K562 (cell line): Measurements from ENCODE around the gene DPH5. TPM values are rescaled to one million over a fixed set of nuclear protein-coding genes. Genes with fewer than 3 reads are reported as not detected.

Experiments
- ATAC-seq: fragments of 200-7000 bp; cut with Tn5 transposase; 3 replicates; pipeline ENCODE4 v1.9.1; 2020; ENCODE audit warnings: moderate library complexity
- BruUV-seq: library from RNA; stranded (reverse); fragments of 400-500 nt; replicated peaks from 2 replicates; lab custom pipeline; 2021; lab: Mats Ljungman, UMichigan
- CTCF ChIA-PET: fragments of 300-600 bp; formaldehyde crosslinking; extraction: SDS; loops from one replicate; lab custom pipeline; 2021; ENCODE audit warnings: low intra/inter-chr PET ratio; lab: Yijun Ruan, JAX
- POLR2A ChIA-PET: fragments of 300-600, 350-650 bp; sonication (Branson Sonifier 250); formaldehyde crosslinking; extraction: SDS; loops from one replicate; lab custom pipeline; 2021; ENCODE audit warnings: antibody characterized with exemption, inconsistent platforms; lab: Yijun Ruan, JAX
- DNase-seq, 4 experiments: peaks; one replicate each; pipeline versions ENCODE4 v3.0.0 to v3.0.0-alpha.2; 2011 to 2018; ENCODE audit warnings: low spot score in 3 of 4, mixed read lengths in 3 of 4; ENCODE audit errors: extremely low read depth in 1 of 4
- FAIRE-seq: peaks from 2 replicates; lab custom pipeline; 2011; peaks lifted over from hg19 to GRCh38; lab: Jason Lieb, UNC
- H2AFZ ChIP-seq: 2 replicates; pipeline ENCODE4 v1.6.0; 2011; ENCODE audit warnings: low read depth, low read length, control low read depth, inconsistent platforms
- H3K27ac ChIP-seq: fragments of 200-600 bp; 3 replicates; pipeline ENCODE4 v1.8.0; 2011; ENCODE audit warnings: low read depth, mild to moderate bottlenecking, control low read depth, inconsistent platforms, low read length, moderate library complexity, mixed read lengths; ENCODE audit errors: extremely low read depth
- H3K27me3 ChIP-seq, 2 experiments: fragments of 300-600 bp in 1 of 2; 2 replicates in 1 of 2; 3 replicates in 1 of 2; pipeline versions ENCODE4 v1.6.0 to v1.8.0; 2011; ENCODE audit warnings: inconsistent platforms in 2 of 2, low read length in 2 of 2, mild to moderate bottlenecking in 1 of 2, mixed read lengths in 1 of 2, moderate library complexity in 1 of 2; ENCODE audit not compliant: control insufficient read depth in 2 of 2, insufficient read depth in 2 of 2
- H3K36me3 ChIP-seq: fragments of 300-600 bp; 3 replicates; pipeline ENCODE4 v1.8.0; 2011; ENCODE audit warnings: mild to moderate bottlenecking, low read length, inconsistent platforms; ENCODE audit not compliant: control insufficient read depth, insufficient read depth
- H3K4me1 ChIP-seq, 2 experiments: fragments of 200-600 bp in 1 of 2; replicated peaks in 1 of 2; 2 replicates in 1 of 2; 3 replicates in 1 of 2; pipeline versions ENCODE4 v1.5.1 to v1.8.0; 2011; ENCODE audit warnings: inconsistent platforms in 2 of 2, low read length in 2 of 2, mild to moderate bottlenecking in 1 of 2, mixed read lengths in 1 of 2, moderate library complexity in 1 of 2; ENCODE audit not compliant: control insufficient read depth in 2 of 2, insufficient read depth in 2 of 2
- H3K4me2 ChIP-seq: 2 replicates; pipeline ENCODE4 v1.6.1; 2011; ENCODE audit warnings: low read length, control low read depth, inconsistent platforms, mixed read lengths; ENCODE audit not compliant: insufficient read depth
- H3K4me3 ChIP-seq: fragments of 200-600 bp; sonication (generic), shearing (Covaris generic); 2 replicates; pipeline ENCODE4 v1.5.1; 2016; ENCODE audit warnings: control low read depth, inconsistent platforms
- H3K79me2 ChIP-seq: fragments of 200-600 bp; 3 replicates; pipeline ENCODE4 v1.8.0; 2011; ENCODE audit warnings: low read length, inconsistent platforms; ENCODE audit not compliant: control insufficient read depth, insufficient read depth
- H3K9ac ChIP-seq, 2 experiments: 2 replicates each; pipeline versions ENCODE4 v1.6.0 to v1.6.1; 2011; ENCODE audit warnings: low read depth in 2 of 2, low read length in 2 of 2, control low read depth in 1 of 2, inconsistent platforms in 1 of 2, mild to moderate bottlenecking in 1 of 2, mixed read lengths in 1 of 2; ENCODE audit not compliant: insufficient read depth in 1 of 2
- H3K9me1 ChIP-seq: one replicate; pipeline ENCODE4 v1.6.0; 2011; ENCODE audit warnings: inconsistent platforms, mild to moderate bottlenecking, low read length, moderate library complexity; ENCODE audit not compliant: control insufficient read depth, insufficient read depth
- H3K9me3 ChIP-seq: replicated peaks from 2 replicates; pipeline ENCODE4 v1.5.1; 2011; ENCODE audit warnings: low read depth, low read length, inconsistent platforms; ENCODE audit not compliant: control insufficient read depth, insufficient read depth
- H4K20me1 ChIP-seq: replicated peaks from 2 replicates; pipeline ENCODE4 v1.6.1; 2011; ENCODE audit warnings: low read length, inconsistent platforms, mixed read lengths; ENCODE audit not compliant: control insufficient read depth, insufficient read depth
- BCL6 ChIP-seq: fragments of 250-450 bp; sonication (Bioruptor Pico); IDR thresholded peaks from 2 replicates; pipeline ENCODE4 v1.4.0; 2020
- BRF2 ChIP-seq: IDR thresholded peaks from 3 replicates; pipeline ENCODE4 v1.6.1; 2011; ENCODE audit warnings: borderline replicate concordance, mild to moderate bottlenecking; ENCODE audit not compliant: insufficient read length, insufficient read depth
- MCM7 ChIP-seq, 2 experiments: fragments of 450-650 bp; IDR thresholded peaks; 2 replicates each; pipeline ENCODE4 v1.6.1; 2016 to 2018
- ZNF263 ChIP-seq: sonication (generic); formaldehyde crosslinking; IDR thresholded peaks from 2 replicates; pipeline ENCODE4 v1.8.0; 2022; ENCODE audit warnings: mild to moderate bottlenecking, missing genetic modification reagents, borderline replicate concordance
- ZNF609 ChIP-seq: sonication (generic); formaldehyde crosslinking; IDR thresholded peaks from 2 replicates; pipeline ENCODE4 v1.8.1; 2023; ENCODE audit warnings: missing genetic modification reagents, mild to moderate bottlenecking, borderline replicate concordance
- ZSCAN32 ChIP-seq: fragments of 450-650 bp; formaldehyde crosslinking; IDR thresholded peaks from 2 replicates; pipeline ENCODE4 v1.4.0; 2020; ENCODE audit warnings: mild to moderate bottlenecking, moderate library complexity
- WGBS: fragments of 100-300 bp; shearing (Covaris generic); methylation state at CpG from one replicate; pipeline ENCODE4 v1.1.6; 2016; ENCODE audit warnings: low coverage, mixed read lengths; ENCODE audit not compliant: insufficient coverage; ENCODE audit errors: missing lambda C conversion rate; 5-methylcytosine and 5-hydroxymethylcytosine counted together
- in situ Hi-C: fragments of 300-500 bp; cut with MboI; formaldehyde crosslinking; loops from 4 replicates; pipeline ENCODE4 v1.15.0; 2018; ENCODE audit warnings: inconsistent platforms, mixed read lengths
- intact Hi-C: fragments of 100-400 bp; cut with micrococcal nuclease; formaldehyde crosslinking; loops from 2 replicates; pipeline ENCODE4 v1.14.2; 2022
- polyA plus RNA-seq, 8 experiments: library from polyadenylated mRNA; depleted of rRNA in 4 of 8; stranded (reverse) in 5 of 8; unstranded in 3 of 8; fragments of >200 nt; fragmentation: Nextera tagmentation in 2 of 8; fragmentation: Illumina TruSeq in 1 of 8; extraction: Ambion mirVana in 2 of 8; extraction: Trizol in 1 of 8; gene quantifications; 2 replicates each; pipeline versions ENCODE4 v1.2.1 to v1.2.3, GENCODE V29; 2011 to 2014; ENCODE audit warnings: inconsistent platforms in 1 of 8, missing spikeins in 1 of 8
- total RNA-seq, 7 experiments: library from RNA; depleted of rRNA in 6 of 7; stranded (reverse); fragments of >200 nt in 6 of 7; fragmentation: Illumina TruSeq in 2 of 7; extraction: Trizol in 2 of 7; gene quantifications; 2 replicates each; pipeline versions ENCODE4 v1.2.1 to v1.2.3, GENCODE V29; 2011 to 2021; ENCODE audit warnings: low replicate concordance in 1 of 7

Gene DPH5
- total and polyA plus RNA-seq, 9 of the 15 experiments (the other 6 are each of a cell fraction or from before 2014, with no cell fraction given) = 37.6 to 159 (median 89.7) TPM

DNA sequence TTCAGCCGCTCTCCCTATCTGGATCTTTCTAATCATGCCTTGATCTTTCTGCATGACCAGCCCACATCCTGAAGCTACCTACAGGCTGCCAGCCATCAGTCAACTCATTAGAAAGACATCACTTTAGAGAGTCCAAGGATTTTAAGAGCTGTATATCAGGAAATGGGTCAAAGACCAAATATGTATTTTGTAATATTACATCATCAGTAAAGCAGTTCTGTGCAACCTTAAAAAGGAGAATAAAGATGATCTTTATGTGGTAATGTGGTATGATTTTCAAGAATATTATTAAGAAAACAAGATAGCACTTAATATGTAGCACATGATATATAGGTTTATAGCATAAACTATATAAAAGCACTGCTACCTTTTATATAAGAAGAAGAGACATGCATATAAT, 82.1 kb downstream of the DPH5 start (continued):
- TF ChIP-seq BRF2 = no peak
- TF ChIP-seq ZSCAN32 (CRISPR knock-in tag) = no peak

- Histone ChIP-seq H3K9me1 (no peaks in the 10 kb centered on the region), H3K27ac (no peak overlapping the region), H3K4me2 (no peak overlapping the region), H3K36me3 (peaks cover 20% of the 10 kb centered on the region), H3K79me2 (no peaks in the 10 kb centered on the region), H2AFZ (no peak overlapping the region), H3K4me3 (no peak overlapping the region), H3K9ac (no peak overlapping the region), H3K27me3 (no peaks in the 10 kb centered on the region), H3K9me3 (no peaks in the 10 kb centered on the region), H4K20me1 (no peaks in the 10 kb centered on the region), H3K4me1 (no peaks in the 10 kb centered on the region)
- CTCF ChIA-PET = no interaction called here
- 81% methylated on average over 2 of the region's 2 CpGs for WGBS
- no TSS peak for BruUV-seq
- in situ Hi-C loops (no loop called here), intact Hi-C loops (no loop called here)
- TF ChIP-seq ZNF263 (CRISPR knock-in tag) = no peak
- TF ChIP-seq ZNF609 = no peak
- TF ChIP-seq BCL6 (CRISPR knock-in tag) = no peak
- TF ChIP-seq MCM7 (IDR thresholded peaks at IDR 0.05) = no peak
- POLR2A ChIA-PET = interaction anchor here (1.7 kb wide), 1 partner anchor 17 kb away, joined by 7 read pairs; no protein-coding TSS in a partner anchor
- DNase-seq (no peak), FAIRE-seq (no peak), ATAC-seq (no peak)
These were observed 83.1 kb downstream of the DPH5 start for GRCh38 chr1:100942304-100943046.
